DMS153 treated with DMSO at 0.1 percent for 48 hours (cell line): Measurements from ENCODE around the gene TBL2.
"Not testable (repeated sequence)": the region's sequence is repeated elsewhere in the genome, so short reads cannot be mapped to it uniquely, and the experiment has no call there.

Source experiments
- DNase-seq: peaks from one replicate; lab custom pipeline; 2025; ENCODE audit not compliant: unreplicated experiment; lab: John Stamatoyannopoulos, UW

The TBL2 gene, protein sequence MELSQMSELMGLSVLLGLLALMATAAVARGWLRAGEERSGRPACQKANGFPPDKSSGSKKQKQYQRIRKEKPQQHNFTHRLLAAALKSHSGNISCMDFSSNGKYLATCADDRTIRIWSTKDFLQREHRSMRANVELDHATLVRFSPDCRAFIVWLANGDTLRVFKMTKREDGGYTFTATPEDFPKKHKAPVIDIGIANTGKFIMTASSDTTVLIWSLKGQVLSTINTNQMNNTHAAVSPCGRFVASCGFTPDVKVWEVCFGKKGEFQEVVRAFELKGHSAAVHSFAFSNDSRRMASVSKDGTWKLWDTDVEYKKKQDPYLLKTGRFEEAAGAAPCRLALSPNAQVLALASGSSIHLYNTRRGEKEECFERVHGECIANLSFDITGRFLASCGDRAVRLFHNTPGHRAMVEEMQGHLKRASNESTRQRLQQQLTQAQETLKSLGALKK

DNA sequence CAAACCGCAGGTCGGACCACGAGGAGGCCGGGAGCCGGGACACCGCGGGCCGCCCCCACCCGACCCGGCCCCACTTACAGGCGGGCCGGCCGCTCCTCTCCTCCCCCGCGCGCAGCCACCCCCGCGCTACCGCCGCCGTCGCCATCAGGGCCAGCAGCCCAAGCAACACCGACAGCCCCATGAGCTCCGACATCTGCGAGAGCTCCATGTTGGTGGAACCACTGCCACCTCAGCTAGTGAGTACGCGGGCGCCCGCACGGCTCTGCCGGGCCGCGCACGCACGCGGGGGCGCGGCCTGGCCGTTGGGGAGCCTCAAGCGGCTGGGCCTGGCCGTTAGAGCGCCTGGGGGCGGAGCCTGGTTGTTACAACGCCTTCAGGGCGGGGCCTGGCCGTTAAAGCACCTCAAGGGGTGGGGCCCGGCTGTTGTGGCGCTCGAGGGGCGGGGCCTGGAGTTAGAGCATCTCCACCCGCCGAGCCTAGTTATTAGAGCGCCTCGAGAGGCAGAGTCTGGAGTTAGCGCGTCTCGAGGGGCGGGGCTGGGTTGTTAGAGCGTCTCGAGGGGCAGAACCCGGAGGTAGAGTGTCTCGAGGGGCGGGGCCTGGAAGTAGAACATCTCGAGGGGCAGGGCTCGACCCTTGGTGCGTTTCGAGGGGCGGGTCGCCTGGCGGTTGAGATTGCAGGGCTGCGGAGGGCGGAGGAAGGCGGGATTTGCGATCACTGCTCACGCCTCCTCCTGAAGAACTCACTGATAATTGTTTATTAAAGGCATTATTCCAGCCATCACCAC lies at the start of gene TBL2:
Gene TBL2 (minus strand): TSS at position 238 of the 787 bp plus-strand sequence. CDS start 30 bp downstream, at position 208.
- DNase-seq, result peak; percentile 99

DNA sequence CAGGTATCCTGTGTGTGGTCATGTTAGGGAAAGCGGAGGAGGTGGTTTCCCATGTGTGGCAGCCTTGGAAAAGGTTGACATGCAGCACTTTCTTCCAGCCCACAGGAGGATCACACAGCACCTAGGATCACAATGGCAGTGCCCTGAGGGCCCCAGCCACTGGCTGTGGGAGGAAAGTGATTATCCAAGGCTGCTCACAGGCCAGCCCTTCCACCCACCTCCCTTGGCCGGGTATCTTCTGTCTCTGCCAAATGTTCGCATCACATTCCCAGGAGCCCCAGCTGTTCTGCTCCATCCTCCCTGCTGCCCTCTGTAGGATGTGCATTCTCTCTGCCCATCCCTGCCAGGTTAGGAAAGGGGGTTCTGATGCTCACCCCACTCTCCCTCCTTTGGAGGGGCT lies 48.4 kb upstream of the TBL2 start:
- DNase-seq, result no peak

DNA sequence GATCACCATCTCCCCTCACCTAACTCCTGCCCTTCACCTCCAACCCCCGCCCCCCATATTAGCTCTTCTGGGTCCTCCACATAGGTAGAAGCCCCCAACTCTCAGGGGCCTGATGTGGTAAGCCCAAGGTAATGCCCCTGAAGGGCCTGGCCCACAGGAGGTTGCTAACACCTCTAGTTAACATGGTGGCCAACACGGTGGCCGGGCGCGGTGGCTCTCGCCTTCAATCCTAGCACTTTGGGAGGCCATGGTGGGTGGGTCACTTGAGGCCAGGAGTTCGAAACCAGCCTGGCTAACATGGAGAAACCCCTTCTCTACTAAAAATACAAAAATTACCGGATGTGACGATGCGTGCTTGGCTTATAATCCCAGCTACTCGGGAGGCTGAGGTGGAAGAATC lies 46.9 kb upstream of the TBL2 start:
- DNase-seq, result no peak

DNA sequence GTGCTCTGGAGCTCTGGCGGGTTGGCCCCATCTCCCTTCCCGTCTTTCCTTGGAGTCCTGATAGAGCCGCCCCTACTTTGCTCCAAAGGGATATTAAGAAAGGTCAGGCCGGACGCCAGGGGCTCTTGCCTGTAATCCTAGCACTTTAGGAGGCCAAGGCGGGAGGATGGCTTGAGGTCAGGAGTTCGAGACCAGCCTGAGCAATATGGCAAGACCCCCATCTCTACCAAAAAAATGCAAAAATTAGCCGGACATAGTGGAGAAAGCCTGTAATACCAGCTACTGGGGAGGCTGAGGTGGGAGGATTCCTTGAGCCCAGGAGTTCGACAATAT lies 46.3 kb upstream of the TBL2 start:
- DNase-seq, result no peak

DNA sequence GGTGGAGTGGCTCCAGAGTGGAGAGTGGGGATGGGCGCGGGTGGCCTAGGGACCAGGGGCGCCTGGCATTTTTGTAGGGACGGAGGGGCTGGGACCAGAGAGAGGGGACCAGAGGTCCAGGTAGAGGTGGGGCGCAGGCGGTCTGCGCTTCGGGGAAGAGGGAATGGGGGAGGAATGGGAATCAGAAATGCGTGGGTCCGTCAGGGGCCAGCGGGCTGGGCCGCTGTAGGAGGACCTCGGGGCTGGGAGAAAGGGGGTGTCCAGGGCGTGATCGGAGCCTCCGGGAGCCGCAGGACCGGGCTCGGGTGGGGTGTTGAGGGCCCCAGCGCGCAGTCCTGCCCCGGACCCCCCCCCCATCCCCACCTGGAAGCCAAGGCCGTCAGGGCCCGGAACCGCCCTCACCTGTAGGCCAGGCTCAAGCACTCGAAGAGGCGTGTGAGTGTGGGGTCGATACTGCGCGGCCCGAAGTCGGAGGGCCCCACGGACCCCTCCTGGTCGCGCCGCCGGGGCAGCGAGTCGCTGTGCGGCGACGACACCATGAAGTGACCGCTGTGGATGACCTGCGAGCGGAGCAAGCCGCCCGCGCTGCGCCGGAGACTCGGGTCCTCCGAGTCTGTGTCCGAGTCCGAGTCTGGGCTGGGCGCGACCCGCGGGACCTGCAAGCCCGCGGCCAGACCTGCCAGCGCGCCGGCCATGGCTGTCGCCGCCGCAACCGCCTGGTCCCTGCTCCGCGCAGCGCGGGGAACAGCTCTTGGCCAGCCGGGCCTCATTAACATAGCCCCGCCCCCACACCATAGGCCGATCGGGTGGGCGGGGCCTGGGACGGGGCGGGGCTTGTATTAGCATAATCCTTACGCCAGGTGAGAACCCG lies 45.7 kb upstream of the TBL2 start, which contains the start of gene MLXIPL:
Gene MLXIPL (minus strand): TSS at position 725 of the 871 bp plus-strand sequence. CDS start 30 bp downstream, at position 695.
- DNase-seq, result peak; percentile 61

DNA sequence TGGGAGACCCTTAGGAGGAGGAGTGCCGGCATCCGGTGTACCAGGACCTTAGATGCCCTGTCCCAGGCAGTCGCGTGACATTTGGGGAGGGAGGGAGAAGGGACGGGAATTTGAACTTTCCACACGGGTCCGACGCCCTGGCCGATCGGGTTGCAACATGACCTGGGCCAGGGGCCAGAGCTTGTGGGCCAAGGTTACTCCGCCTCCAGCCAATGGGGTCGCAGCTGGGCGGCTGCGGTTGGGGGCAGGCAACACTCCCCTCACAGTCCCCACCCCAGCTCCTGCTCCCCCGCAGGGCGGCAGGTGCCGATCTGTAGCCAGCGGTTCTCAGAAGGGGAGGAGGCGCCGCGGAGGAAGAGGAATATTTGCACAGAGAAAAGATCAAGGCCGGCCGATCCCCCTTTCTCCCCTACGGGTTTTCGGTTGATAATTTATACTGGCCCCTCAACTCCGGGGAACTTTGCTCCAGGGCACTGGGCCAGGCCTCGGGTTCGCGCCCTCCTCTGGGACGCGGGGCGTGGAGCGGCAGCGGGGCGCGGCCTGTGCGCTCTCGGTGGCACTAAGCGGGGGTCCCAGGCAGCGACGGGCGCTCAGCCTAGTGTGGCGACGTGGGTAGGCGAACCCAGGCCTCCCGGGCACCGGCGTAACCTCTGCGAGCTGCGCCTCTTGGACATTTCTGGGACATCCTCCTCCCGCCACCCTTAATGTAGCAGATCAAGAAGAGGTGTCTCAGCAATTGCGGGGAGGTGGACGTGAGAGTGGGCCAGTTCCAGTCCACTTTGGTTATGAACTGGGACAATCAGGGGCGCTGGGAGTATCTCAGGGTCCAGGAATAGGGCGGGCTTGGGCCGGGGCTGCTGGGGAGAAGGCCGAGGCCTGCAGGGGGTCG lies 44.8 kb upstream of the TBL2 start:
- no peak for DNase-seq

DNA sequence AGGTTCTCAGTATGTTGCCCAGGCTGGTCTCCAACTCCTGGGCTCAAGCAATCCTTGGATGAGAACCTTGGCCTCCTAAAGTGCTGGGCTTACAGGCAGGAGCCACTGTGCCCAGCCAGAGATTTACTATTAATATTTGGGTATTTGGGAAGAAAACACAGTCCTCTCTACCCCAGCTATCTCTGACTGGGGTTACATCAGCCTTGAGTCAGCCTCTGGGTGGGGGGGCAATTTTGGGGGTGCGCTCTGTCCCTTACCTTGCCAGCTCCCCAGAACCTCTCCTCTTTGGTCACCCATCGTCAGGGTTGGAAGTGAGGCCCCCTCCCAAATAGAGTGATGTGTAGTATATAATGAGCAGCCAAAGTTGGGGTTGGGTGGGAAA lies 44.1 kb upstream of the TBL2 start:
- no peak for DNase-seq

DNA sequence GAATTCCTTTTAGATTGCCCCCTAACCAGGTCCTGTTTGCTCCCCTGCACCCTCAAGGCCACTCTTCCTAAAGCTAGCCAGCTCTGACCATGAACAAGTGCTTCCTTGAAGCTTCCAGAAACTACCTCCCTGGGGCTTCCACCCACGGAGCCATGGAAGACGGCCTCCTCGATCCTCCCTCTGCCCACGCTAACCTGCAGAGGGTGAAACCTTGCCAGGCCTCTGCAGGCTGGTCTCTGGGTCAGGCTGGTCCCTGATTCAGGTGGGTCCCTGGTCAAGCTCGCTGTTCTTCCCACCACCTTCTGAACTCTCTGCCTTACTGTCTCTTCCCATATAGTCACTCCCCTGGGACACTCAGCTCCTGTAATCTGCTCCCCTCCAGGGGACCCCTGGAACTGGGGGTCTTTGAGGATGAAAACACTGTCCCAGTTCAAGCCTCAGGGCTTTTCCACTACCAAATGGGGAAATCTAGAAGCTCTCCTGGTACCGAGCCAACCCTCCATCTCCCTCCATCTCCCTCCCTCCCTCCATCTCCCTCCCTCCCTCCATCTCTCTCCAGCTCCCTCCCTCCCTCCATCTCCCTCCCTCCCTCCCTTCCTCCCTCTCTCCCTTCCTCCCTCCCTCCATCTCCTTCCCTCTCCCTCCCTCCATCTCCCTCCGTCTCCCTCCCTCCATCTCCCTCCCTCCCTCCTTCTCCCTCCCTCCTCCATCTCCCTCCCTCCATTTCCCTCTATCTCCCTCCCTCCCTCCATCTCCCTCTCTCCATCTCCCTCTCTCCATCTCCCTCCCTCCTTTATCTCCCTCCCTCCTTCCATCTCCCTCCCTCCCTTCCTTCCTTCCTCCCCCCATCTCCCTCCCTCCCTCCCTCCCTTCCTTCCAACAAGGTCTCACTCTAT lies 43.0 kb upstream of the TBL2 start:
- DNase-seq, result no peak

DNA sequence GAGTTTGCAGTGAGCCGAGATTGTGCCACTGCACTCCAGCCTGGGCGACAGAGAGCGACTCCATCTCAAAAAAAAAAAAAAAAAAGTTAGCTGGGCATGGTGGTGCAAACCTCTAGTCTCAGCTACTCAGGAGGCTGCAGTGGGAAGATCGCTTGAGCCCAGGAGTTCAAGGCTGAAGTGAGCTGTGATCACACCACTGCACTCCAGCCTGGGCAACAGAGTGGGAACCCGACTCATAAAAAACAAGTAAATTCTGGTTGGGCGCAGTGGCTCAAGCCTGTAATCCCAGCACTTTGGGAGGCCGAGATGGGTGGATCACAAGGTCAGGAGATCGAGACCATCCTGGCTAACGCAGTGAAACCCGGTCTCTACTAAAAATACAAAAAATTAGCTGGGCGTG lies 41.0 kb upstream of the TBL2 start:
- DNase-seq, result not testable (repeated sequence)

DNA sequence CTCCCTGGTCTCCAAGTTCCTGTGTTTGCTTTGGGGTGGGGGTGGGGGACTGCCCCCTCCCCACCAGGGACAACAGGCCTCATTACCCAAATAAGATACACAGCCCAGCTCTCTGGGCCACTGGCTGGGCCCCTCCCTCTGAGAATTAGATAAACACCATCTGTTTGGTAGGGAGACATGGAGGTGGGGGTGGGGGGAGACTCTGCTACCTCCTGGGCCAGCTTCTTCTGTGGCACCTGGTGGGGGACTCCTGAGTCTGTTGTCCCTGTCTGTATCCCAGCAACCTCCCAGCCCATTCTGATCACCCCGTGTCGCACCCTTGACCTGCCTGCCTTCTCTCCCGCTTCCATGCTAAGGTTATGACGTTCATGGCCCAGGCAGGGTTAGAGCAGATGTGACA lies 40.2 kb upstream of the TBL2 start:
- DNase-seq, result no peak

DNA sequence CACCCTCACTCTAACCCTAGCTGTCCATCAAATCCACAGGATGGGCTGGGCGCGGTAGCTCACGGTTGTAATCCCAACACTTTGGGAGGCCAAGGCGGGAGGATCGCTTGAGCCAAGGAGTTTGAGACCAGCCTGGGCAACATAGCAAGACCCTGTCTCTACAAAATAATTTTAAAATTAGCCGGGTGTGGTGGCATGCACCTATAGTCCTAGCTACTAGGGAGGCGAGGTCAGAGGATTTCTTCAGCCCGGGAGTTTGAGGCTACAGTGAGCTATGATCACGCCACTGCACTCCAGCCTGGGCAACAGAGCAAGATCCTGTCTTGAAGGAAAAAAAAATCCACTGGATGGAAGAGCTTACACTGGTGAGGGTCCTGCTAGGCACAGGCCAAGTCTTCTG lies 39.1 kb upstream of the TBL2 start:
- DNase-seq, result not testable (repeated sequence)

DNA sequence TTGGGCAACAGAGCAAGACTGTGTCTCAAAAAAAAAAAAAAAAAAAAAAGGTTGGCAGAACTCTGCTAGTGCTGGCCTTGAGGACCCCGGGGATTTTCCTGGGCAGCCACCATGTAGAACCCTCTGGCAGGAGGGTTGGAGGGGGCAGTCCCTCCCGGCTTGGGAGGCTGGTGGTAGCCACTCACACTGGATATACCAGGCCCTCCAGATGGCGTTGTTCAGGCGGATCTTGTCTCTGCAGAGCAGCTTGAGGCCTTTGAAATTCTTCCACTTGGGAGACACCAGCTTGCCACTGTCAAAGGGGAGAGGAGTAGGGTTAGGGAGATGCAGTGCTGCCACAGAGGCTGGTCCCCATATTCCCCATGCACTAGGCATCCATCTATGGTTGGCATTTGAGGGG lies 37.5 kb upstream of the TBL2 start:
- no peak for DNase-seq

DNA sequence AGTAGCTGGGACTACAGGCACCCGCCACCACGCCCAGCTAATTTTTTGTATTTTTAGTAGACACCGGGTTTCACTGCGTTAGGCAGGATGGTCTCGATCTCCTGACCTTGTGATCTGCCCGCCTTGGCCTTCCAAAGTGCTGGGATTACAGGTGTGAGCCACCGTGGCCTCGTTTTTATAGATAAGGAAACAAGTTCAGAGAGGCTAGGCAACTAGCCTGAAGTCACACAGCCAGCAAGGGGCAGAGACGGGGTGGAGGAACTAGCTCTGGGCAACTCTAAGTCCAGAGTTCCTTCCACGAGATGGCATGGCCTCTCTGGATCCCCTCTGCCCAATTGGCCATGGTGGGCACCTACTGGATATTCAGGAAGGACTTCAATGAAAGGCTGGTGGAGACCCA lies 36.6 kb upstream of the TBL2 start:
- not testable (repeated sequence) for DNase-seq

DNA sequence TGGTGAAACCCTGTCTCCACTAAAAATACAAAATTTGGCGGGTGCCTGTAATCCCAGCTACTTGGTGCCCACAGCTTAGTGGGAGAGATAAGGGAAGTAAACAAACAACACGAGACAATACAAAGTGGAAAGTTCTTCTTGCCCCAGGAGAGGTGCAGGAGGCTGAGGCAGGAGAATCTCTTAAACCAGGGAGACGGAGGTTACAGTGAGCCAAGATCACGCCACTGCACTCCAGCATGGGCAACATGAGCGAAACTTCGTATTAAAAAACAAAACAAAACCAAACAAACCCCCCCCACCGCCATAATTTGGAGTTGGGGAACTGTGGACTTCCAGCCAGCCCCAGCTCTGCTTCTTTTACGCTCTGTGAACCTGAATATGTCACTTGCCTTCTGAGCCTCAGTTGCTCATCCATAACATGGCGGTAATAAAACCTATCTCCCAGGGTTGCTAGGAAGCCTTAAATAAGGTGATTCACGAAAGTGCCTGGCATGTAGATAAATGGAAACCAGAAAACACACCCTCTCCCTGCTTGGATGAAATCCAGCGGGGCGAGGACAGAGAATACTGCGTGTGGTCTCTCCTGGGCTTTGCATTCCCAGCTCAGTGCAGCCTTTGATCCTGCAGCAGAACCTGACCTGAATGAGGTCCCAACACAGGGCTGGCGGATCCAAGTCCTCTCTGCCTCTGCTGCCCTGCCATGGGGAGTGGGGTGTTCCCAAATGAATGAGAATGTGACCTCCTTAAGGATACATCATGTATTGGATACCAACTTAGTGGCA lies 35.8 kb upstream of the TBL2 start:
- DNase-seq, result no peak

DNA sequence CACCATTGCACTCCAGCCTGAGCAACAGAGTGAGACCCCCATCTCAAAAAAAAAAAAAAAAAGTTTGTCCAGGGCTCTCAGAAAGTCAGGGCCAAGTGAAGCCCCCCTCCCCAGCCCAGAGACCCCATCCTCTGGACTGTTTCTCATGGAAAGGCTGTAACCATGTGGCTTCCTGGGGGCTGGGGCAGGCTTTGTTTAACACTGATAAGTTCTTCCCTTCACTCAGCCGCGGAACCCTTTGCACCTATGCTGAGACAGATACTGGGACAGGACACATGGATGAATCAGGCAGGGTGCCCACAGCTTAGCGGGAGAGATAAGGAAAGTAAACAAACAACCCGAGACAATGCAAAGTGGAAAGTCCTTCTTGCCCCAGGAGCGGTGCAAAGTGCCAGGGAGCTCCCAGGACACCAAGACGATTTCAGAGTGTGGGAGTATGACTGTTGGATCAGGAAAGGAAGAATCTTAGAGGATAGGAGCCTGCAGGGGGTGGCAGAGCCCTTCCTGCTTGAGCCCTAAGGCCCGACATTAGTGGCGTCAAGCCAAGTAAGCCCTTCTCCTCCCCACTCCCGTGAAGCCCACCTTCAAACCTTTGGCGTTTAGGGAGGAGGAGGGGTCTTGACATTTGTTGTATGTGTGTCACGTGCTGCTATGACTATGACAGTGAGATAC lies 34.4 kb upstream of the TBL2 start:
- peak; percentile 16 for DNase-seq

DNA sequence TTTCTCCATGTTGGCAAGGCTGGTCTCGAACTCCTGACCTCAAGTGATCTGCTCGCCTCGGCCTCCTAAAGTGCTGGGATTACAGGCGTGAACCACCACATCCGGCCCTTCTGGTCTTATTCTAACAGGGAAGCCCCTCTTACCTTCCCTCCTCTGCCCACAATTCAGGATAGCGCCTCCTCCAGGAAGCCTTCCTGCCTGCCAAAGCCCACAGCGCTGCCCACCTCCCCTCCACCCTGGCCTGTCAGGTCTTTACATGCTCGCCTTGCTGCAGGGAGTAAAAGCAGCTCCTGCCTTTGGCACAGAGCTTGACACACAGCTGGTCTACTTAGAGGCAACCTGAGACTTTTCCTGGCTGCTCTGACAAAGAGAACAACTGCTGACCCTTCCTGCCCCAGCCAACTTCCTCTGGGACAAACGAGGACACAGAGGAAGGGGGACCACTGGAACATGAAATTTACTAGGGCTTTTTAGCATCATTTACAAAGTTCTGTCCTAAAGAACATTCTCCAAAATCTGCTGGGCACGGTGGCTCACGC lies 32.7 kb upstream of the TBL2 start:
- DNase-seq, result no peak

DNA sequence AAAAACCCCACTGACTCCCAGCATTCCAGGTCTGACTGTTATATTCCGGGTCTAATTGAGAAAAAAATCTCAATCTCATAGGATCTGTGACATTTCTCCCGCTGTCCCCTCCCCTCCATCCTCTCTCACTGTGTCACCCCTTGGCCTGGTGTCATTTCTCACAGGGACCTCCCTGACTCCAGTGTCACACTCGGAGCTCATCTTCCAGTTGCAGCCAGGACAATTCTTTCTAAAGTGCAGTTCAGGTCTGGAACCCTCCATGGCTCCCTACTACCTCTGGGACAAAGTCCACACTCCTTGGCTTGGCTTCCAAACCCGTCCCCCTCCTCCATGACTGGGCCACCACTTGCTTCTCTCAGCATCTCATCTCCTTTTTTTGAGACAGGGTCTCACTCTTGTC lies 31.7 kb upstream of the TBL2 start:
- DNase-seq, result no peak

DNA sequence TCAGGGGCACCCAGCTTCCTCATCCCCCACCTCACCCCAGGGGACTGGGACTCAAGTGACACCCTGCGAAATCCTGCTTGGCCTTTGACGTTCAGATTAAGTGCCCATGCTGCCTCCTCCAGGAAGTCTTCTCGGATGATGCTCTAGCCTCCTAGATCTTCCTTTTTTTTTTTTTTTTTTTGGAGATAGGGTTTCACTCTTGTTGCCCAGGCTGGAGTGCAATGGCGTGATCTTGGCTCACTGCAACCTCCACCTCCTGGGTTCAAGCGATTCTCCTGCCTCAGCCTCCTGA lies 29.3 kb upstream of the TBL2 start:
- not testable (repeated sequence) for DNase-seq
